ENCODE data around the gene CTNND2.

CTNND2 gene

DNA sequence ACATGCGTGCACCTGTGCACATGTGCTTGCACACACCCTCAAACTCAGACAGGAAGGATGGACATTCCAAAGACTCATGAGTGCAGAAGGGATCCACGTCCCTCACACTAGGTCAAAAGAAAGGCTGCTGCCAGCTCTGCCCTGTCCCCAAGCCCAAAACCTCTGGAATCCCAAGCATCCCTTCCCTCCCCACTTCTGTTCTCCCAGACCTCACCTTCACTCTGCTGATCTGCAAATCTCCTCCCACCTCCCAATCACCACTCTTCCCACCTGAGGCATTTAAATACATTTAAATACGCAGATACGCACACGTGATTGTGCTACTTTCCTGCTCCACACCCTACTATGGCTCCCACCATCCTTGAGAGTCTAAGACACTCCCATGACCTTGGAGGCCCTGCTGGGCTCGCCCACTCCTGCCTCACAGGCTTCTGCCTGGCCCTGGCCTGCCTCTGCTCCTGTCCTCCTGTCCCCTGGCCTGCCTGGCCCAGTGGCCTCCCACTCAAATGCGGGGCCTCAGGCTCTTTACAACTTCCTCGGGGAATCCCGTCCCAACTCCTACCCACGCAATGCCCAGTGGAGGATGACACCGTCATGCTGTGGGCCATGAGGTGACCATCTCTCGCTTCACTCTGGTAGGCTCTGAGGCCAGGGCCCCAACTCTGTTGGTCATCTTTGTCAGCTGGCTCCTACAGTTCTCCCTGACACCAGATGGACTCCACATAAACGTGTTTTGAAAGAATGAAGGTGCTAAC is 664.8 kb downstream of the CTNND2 start:
- Histone ChIP-seq H3K4me3 (no peak overlapping the region), H3K4me1 (peaks cover 6 to 16% (median 11%) of the 10 kb centered on the region in 10 experiments), H3K9me3 (replicated peaks in 1 of 11) (peaks cover 0 to 5% (median 0%) of the 10 kb centered on the region in 11 experiments; a peak in 3 of 22 replicates), H3K27me3 (no peaks in the 10 kb centered on the region), H4K20me1 (no peaks in the 10 kb centered on the region), H3K27ac (no peak overlapping the region), H3K36me3 (no peaks in the 10 kb centered on the region), H3K4me2 (no peak overlapping the region), H3K9ac (no peak overlapping the region)
- TF ChIP-seq Cebpa-rat (IDR thresholded peaks at IDR 0.05): no peak

DNA sequence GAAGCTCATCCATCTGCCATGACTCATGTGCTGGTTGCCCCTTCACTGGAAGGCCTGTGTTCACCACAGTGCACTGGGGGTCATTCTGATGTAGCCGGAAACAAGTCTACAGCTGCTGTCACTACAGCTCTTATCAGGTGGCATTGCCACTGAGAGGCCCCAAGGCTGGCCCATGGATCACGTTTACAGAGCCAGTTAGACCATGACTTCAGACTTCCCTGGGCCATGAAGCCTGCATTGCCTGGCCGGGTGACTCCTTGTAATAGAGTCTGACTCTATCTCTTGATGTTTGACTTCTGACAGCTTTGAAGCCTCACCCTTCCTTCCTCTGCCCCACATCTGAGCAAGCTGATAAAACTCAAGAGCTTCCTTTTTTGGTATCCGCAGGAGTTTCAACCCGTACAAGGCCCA is 669.7 kb downstream of the CTNND2 start:
- Histone ChIP-seq H3K4me3 (no peak overlapping the region), H3K36me3 (peaks cover 0 to 10% (median 0%) of the 10 kb centered on the region in 11 experiments; a peak in 4 of 22 replicates), H3K4me1 (peaks cover 15 to 29% (median 21%) of the 10 kb centered on the region in 10 experiments), H3K9me3 (replicated peaks in 1 of 11) (peaks cover 22 to 28% (median 26%) of the 10 kb centered on the region in 11 experiments), H3K27me3 (no peaks in the 10 kb centered on the region), H3K27ac (peak overlapping the region in 8 of 11 experiments; percentile 5 to 49 (median 41); a peak in 12 of 22 replicates), H3K4me2 (peak overlapping the region; percentile 54 to 85 (median 71)), H4K20me1 (no peaks in the 10 kb centered on the region), H3K9ac (peak overlapping the region in 2 of 11 experiments; percentile 4 to 16; a peak in 1 of 22 replicates)
- TF ChIP-seq Cebpa-rat (IDR thresholded peaks at IDR 0.05): no peak

DNA sequence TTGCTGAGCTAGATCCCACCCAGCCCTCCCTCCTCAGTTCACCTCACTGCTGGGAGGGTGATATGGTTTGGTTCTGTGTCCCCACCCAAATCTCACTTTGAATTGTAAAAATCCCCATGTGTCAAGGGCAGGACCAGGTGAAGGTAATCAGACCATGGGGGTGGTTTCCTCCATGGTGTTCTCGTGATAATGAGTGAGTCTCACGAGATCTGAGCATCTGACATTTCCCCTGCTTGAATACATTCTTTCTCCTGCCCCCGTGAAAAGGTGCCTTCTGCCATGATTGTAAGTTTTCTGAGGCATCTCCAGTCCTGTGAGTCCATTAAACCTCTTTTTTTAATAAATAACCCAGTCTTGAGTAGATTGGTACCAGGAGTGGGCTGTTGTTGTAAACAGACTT is 673.4 kb downstream of the CTNND2 start:
- H3K4me3 ChIP-seq: no peak overlapping the region
- H3K9ac ChIP-seq: no peak overlapping the region
- H3K36me3 ChIP-seq: peaks cover 0 to 10% (median 0%) of the 10 kb centered on the region in 11 experiments; a peak in 4 of 22 replicates
- H3K4me2 ChIP-seq: no peak overlapping the region
- H3K4me1 ChIP-seq: peaks cover 15 to 28% (median 21%) of the 10 kb centered on the region in 10 experiments
- no peak overlapping the region for H3K27ac ChIP-seq
- no peak for TF ChIP-seq Cebpa-rat (IDR thresholded peaks at IDR 0.05)
- H3K27me3 ChIP-seq: no peaks in the 10 kb centered on the region
- H3K9me3 ChIP-seq (replicated peaks in 1 of 11): peaks cover 22 to 32% (median 26%) of the 10 kb centered on the region in 11 experiments
- H4K20me1 ChIP-seq: no peaks in the 10 kb centered on the region

DNA sequence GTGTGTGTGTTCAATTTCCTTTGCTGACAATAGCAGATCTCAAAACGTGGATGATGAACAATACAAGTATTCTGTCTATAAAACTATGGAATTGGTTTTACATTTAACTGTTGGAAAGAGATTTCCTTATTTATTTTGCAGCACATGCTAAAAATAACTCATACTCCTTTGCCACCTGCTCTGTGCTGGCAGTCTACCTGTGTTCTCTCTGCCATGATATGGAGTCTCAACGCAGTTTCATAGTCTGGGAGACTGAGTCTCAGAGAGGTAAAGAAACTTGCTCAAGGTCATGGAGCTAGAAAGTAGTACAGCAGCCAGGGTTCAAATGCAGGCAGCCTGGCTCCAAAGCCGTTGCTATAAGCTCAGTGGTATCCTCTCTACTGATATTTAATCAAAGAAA is 677.2 kb downstream of the CTNND2 start:
- H3K9ac ChIP-seq: no peak overlapping the region
- H3K4me2 ChIP-seq: no peak overlapping the region
- H3K27ac ChIP-seq: no peak overlapping the region
- peaks cover 0 to 20% (median 5%) of the 10 kb centered on the region in 10 experiments; a peak in 9 of 20 replicates for H3K4me1 ChIP-seq
- no peak for TF ChIP-seq Cebpa-rat (IDR thresholded peaks at IDR 0.05)
- H3K9me3 ChIP-seq (replicated peaks in 1 of 11): peaks cover 12 to 22% (median 12%) of the 10 kb centered on the region in 11 experiments
- peaks cover 0 to 6% (median 0%) of the 10 kb centered on the region in 11 experiments; a peak in 4 of 22 replicates for H3K36me3 ChIP-seq
- no peak overlapping the region for H3K4me3 ChIP-seq
- H4K20me1 ChIP-seq: no peaks in the 10 kb centered on the region
- no peaks in the 10 kb centered on the region for H3K27me3 ChIP-seq

DNA sequence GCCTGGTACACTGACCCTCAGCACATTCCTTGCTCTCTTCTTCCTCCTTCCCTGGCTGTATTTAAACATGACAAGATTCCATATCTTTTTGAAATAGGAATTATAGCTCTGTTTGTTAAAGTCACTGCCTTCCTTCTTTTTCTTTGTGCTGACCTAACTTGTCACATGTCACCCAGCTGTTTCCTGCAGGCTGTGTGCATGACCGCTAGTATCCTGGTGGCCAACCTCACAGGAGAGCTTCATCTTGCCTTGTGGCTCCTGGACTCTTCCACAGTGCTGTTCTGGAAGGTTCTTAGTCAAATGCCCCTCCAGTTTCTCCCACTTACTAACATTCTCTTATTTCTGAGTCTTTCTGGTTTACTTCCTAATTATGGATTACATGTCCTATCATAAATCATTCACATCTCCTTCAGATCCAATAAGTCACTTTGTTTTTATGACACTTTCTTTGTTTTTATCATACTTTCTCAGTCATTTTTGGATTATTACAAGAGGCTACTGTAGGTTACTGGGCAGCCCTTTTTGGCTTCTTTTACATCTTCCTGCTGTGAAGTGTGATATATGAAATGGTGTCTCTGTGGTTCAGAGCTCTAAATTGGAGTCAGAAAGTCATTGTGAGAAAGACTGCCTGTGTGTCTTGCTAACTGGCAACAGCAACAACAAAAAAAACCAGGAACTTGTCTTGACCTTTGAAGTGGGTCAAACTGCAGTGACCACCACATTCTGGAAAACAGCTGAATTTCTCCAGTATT is 679.6 kb downstream of the CTNND2 start:
- H3K9ac ChIP-seq: no peak overlapping the region
- no peaks in the 10 kb centered on the region for H3K27me3 ChIP-seq
- peak overlapping the region in 3 of 11 experiments; percentile 25 to 37 (median 27); a peak in 3 of 22 replicates for H3K27ac ChIP-seq
- peaks cover 0 to 20% (median 5%) of the 10 kb centered on the region in 10 experiments; a peak in 9 of 20 replicates for H3K4me1 ChIP-seq
- no peaks in the 10 kb centered on the region for H4K20me1 ChIP-seq
- TF ChIP-seq Cebpa-rat (IDR thresholded peaks at IDR 0.05): no peak
- peak overlapping the region in 7 of 11 experiments; percentile 0 to 66 (median 21); a peak in 8 of 22 replicates for H3K4me2 ChIP-seq
- no peaks in the 10 kb centered on the region for H3K36me3 ChIP-seq
- H3K9me3 ChIP-seq (replicated peaks in 1 of 11): peaks cover 0 to 8% (median 0%) of the 10 kb centered on the region in 11 experiments; a peak in 3 of 22 replicates
- no peak overlapping the region for H3K4me3 ChIP-seq

DNA sequence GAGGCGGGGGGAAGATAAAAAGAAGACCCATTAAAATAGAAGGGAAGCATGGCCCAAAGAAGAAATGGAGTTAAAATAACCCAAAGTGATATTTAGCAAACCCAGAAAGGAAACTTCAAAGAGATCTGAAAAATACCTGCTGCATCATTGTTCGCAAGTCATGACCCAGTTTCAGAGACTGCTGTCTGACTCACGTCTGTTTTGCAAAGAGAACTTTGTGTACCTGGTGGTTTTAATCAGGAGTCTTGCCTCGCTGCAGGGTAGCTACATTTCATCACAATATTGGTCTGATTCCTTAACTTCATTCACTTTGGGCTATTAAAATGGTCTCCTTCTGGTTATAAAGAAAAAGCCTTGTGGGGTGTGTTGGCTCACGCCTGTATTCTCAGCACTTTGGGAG is 682.1 kb downstream of the CTNND2 start:
- no peaks in the 10 kb centered on the region for H3K36me3 ChIP-seq
- H3K27ac ChIP-seq: no peak overlapping the region
- no peak overlapping the region for H3K4me3 ChIP-seq
- H4K20me1 ChIP-seq: no peaks in the 10 kb centered on the region
- peaks cover 0 to 20% (median 5%) of the 10 kb centered on the region in 10 experiments; a peak in 9 of 20 replicates for H3K4me1 ChIP-seq
- no peak overlapping the region for H3K9ac ChIP-seq
- peaks cover 0 to 8% (median 0%) of the 10 kb centered on the region in 11 experiments; a peak in 3 of 22 replicates for H3K9me3 ChIP-seq (replicated peaks in 1 of 11)
- H3K4me2 ChIP-seq: no peak overlapping the region
- TF ChIP-seq Cebpa-rat (IDR thresholded peaks at IDR 0.05): no peak
- H3K27me3 ChIP-seq: no peaks in the 10 kb centered on the region

DNA sequence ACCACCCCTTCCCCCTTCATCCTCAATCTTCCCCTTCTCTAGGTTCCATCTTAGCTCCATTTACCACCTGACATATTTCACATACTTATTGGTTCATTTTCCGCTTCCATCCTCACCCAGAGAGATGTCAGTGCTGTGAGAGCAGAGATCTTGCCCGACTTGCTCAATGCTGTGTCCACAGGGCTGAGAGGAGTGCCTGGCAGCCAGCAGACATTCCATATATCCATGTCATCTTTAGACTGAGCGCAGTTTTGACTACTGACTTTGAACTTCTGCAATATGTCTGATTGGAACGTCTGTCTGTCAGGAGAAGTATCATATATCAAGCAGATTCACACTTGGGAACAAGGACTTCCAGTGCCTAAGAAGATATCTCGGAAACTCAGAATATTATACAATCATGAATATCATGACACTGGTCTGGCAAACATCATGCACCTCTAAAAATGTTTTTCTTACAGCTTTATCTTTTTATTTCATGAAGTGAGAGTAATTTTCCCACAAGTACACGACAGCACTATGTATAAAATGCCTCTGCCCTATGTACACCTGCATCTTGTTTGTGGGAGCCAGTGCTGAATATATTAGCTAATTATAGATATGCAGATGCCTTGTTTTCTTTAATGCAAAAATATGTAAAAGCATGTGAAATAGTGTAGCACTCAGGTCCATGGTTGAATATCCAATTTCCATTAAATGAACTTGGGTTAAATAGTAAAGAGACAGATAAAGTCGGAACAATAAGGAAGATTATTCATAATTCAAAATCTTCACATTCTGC is 689.2 kb downstream of the CTNND2 start:
- H3K9me3 ChIP-seq (replicated peaks in 1 of 11): peaks cover 0 to 8% (median 0%) of the 10 kb centered on the region in 11 experiments; a peak in 1 of 22 replicates
- H3K27ac ChIP-seq: no peak overlapping the region
- H3K9ac ChIP-seq: no peak overlapping the region
- no peaks in the 10 kb centered on the region for H3K36me3 ChIP-seq
- no peak for TF ChIP-seq Cebpa-rat (IDR thresholded peaks at IDR 0.05)
- no peaks in the 10 kb centered on the region for H3K27me3 ChIP-seq
- H3K4me3 ChIP-seq: no peak overlapping the region
- no peaks in the 10 kb centered on the region for H4K20me1 ChIP-seq
- H3K4me2 ChIP-seq: no peak overlapping the region
- peaks cover 0 to 10% (median 7%) of the 10 kb centered on the region in 10 experiments; a peak in 6 of 20 replicates for H3K4me1 ChIP-seq

DNA sequence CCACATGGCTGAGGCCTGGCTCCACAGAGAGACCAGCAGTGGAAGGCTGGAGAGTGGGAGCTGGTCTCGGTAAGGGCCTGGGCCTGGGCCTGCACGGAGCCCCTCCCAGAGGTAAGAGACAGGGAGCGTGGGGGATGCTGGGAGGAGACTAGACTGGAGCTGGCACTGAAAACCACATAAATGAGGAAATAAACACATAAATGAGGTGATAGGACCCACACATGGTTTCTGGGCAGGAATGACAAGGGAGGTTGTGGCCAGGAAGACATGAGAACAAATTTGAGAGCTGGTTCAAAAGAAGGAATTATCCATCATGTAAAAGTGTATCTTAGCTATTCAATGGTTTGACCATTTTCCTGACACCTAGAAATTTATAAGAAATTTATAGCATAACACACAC is 691.5 kb downstream of the CTNND2 start:
- Histone ChIP-seq H3K4me1 (peaks cover 0 to 10% (median 7%) of the 10 kb centered on the region in 10 experiments; a peak in 6 of 20 replicates), H3K36me3 (no peaks in the 10 kb centered on the region), H3K9me3 (replicated peaks in 1 of 11) (peaks cover 0 to 8% (median 0%) of the 10 kb centered on the region in 11 experiments; a peak in 1 of 22 replicates), H3K27ac (no peak overlapping the region), H4K20me1 (no peaks in the 10 kb centered on the region), H3K4me3 (no peak overlapping the region), H3K4me2 (peak overlapping the region in 3 of 11 experiments; percentile 11 to 19 (median 13); a peak in 1 of 22 replicates), H3K27me3 (no peaks in the 10 kb centered on the region), H3K9ac (no peak overlapping the region)
- no peak for TF ChIP-seq Cebpa-rat (IDR thresholded peaks at IDR 0.05)
